ENCODE data around the gene KPNB1. TPM values are rescaled to one million over a fixed set of nuclear protein-coding genes. Genes with fewer than 3 reads are reported as not detected.

KPNB1 gene
- total and polyA plus RNA-seq, 2 of the 8 experiments (the other 6 are each of a cell fraction or from before 2014, with no cell fraction given), result 171 to 625 TPM

DNA sequence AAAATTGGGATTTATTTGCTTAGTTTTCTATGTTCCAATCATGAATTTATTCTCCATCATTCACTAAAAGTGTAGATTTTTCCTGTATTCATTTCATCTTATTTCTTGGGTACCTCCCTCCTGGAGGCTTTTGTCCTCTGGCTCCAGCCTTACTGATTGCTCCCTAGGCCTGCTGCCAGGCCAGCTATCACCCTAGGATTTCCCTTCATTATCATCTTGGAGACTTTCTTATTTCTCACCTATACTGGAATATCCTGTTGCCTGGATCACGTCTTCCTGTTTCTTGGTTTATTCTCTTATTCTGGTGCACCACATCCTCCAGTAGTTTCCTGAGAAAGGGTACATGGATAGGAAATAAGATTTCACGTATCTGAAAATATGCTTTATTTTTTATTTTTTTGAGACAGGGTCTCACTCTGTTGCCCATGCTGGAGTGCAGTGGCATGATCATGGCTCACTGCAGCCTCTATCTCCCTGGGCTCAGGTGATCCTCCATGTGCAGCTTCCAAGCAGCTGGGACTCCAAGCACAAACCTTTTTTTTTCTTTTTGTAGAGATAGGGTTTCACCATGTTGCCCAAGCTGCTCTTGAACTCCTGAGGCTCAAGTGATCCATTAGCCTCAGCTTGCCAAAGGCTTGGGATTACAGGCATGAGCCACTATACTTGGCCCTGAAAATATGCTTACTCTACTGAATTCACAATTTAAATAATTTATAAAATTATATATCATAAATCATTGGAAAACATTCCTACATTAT, 13.3 kb upstream of the KPNB1 start (continued):
- TF ChIP-seq CHD1 (IDR thresholded peaks at IDR 0.05; ENCODE audit: low read depth, low read length), result no peak
- TF ChIP-seq ASH2L (IDR thresholded peaks at IDR 0.05; ENCODE audit: low read length), result no peak
